Progenitor cell of endocrine pancreas (in vitro differentiated cells): Measurements from ENCODE around the gene COL17A1. TPM values are rescaled to one million over a fixed set of nuclear protein-coding genes. Genes with fewer than 3 reads are reported as not detected.

Source experiments
- DNase-seq: peaks from one replicate; pipeline ENCODE4 v3.0.0; 2021; ENCODE audit warnings: low spot score; ENCODE audit not compliant: unreplicated experiment
- H3K27ac Mint-ChIP-seq: 2 replicates; pipeline ENCODE4 v1.8.0; 2021; ENCODE audit warnings: mild to moderate bottlenecking, moderate library complexity, mixed read lengths
- H3K27me3 Mint-ChIP-seq: 2 replicates; pipeline ENCODE4 v1.8.0; 2021; ENCODE audit warnings: mixed read lengths
- H3K36me3 Mint-ChIP-seq: 2 replicates; pipeline ENCODE4 v1.8.0; 2022; ENCODE audit warnings: mixed read lengths; ENCODE audit not compliant: insufficient read depth
- H3K4me1 Mint-ChIP-seq: 2 replicates; pipeline ENCODE4 v1.8.0; 2021; ENCODE audit warnings: low read depth, mixed read lengths
- H3K4me3 Mint-ChIP-seq: 2 replicates; pipeline ENCODE4 v1.8.0; 2021; ENCODE audit warnings: low read depth, mild to moderate bottlenecking, moderate library complexity, mixed read lengths
- H3K9me3 Mint-ChIP-seq: 2 replicates; pipeline ENCODE4 v1.8.0; 2021; ENCODE audit warnings: low read depth, mixed read lengths
- microRNA-seq: library from miRNA; unstranded; fragments of <30 nt; microRNA quantifications from one replicate; pipeline ENCODE4 v1.1.0, GENCODE V29; 2020; ENCODE audit warnings: borderline number of aligned reads; ENCODE audit not compliant: unreplicated experiment
- total RNA-seq: library from RNA; stranded (reverse); gene quantifications from 2 replicates; pipeline ENCODE4 v1.2.1, GENCODE V29; 2021
- TF ChIP-seq, protein P1 (sequence below): fragments of 200-600 bp; sonication (generic); IDR thresholded peaks from one replicate; pipeline ENCODE4 v1.5.0; 2021; ENCODE audit warnings: antibody characterized with exemption, mild to moderate bottlenecking; ENCODE audit not compliant: unreplicated experiment

The COL17A1 gene
- total RNA-seq, 1 donor from 2014 or later = 0.86 TPM

DNA sequence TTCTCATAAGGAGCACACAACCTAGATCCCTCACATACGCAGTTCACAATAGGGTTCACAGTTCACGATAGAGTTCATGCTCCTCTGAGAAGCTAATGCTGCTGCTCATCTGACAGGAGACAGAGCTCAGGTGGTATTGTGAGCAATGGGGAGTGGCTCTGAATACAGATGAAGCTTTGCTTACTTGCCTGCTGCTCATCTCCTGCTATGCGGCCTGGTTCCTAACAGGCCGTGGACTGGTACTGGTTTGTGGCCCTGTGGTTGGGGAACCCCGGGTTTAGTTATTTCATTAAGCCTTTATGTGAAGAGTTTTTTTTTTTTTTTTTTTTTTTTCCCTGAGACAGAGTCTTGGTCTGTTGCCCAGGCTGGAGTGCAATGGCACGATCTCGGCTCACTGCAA is 99.3 kb downstream of the COL17A1 start:
- H3K36me3 Mint-ChIP-seq = no peaks in the 10 kb centered on the region
- no peaks in the 10 kb centered on the region for H3K27me3 Mint-ChIP-seq
- H3K27ac Mint-ChIP-seq = no peak overlapping the region
- H3K9me3 Mint-ChIP-seq = no peaks in the 10 kb centered on the region
- DNase-seq = no peak
- peaks cover 6% of the 10 kb centered on the region for H3K4me1 Mint-ChIP-seq
- H3K4me3 Mint-ChIP-seq = no peak overlapping the region
- TF ChIP-seq, protein P1, sequence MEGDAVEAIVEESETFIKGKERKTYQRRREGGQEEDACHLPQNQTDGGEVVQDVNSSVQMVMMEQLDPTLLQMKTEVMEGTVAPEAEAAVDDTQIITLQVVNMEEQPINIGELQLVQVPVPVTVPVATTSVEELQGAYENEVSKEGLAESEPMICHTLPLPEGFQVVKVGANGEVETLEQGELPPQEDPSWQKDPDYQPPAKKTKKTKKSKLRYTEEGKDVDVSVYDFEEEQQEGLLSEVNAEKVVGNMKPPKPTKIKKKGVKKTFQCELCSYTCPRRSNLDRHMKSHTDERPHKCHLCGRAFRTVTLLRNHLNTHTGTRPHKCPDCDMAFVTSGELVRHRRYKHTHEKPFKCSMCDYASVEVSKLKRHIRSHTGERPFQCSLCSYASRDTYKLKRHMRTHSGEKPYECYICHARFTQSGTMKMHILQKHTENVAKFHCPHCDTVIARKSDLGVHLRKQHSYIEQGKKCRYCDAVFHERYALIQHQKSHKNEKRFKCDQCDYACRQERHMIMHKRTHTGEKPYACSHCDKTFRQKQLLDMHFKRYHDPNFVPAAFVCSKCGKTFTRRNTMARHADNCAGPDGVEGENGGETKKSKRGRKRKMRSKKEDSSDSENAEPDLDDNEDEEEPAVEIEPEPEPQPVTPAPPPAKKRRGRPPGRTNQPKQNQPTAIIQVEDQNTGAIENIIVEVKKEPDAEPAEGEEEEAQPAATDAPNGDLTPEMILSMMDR = no peak

- H3K27me3 Mint-ChIP-seq = no peaks in the 10 kb centered on the region
- no peak overlapping the region for H3K27ac Mint-ChIP-seq
- TF ChIP-seq, protein P1 = no peak
- peaks cover 2% of the 10 kb centered on the region for H3K36me3 Mint-ChIP-seq
- DNase-seq = no peak
- peaks cover 6% of the 10 kb centered on the region for H3K4me1 Mint-ChIP-seq
- H3K9me3 Mint-ChIP-seq = no peaks in the 10 kb centered on the region
- no peak overlapping the region for H3K4me3 Mint-ChIP-seq
These were observed 100.0 kb downstream of the COL17A1 start for GRCh38 chr10:103985726-103986125.

- Mint-ChIP-seq H3K36me3 (peaks cover 2% of the 10 kb centered on the region), H3K9me3 (no peaks in the 10 kb centered on the region), H3K4me1 (peaks cover 10% of the 10 kb centered on the region), H3K4me3 (no peak overlapping the region), H3K27me3 (no peaks in the 10 kb centered on the region), H3K27ac (no peak overlapping the region)
- DNase-seq = no peak
- TF ChIP-seq, protein P1 = no peak
These were observed 102.2 kb downstream of the COL17A1 start for GRCh38 chr10:103983367-103983911.

DNA sequence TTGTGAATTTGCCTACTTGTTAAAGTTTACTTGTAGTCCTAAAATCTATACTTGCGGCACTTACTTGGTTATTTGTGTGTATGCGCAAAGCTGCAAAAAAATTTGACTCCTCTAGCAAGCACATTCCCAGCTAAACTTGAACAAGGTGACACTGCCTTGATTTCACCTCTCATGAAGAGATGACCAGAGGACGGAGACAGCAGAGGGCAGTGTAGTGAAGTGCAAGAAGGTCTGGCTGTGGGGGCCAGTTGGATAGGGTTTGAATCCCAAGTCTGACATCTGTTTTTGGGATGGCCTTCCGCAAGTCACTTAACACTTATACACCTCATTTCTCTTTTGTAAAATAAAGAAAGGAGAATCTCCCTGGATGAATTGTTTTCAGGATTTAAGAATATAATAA is 103.0 kb downstream of the COL17A1 start:
- Mint-ChIP-seq H3K36me3 (peaks cover 2% of the 10 kb centered on the region), H3K9me3 (no peaks in the 10 kb centered on the region), H3K4me1 (peaks cover 10% of the 10 kb centered on the region), H3K27me3 (no peaks in the 10 kb centered on the region), H3K27ac (no peak overlapping the region), H3K4me3 (no peak overlapping the region)
- DNase-seq = no peak
- TF ChIP-seq, protein P1 = peak; percentile 31

Small RNA genes lying within 50 kb of the gene (microRNA-seq; reads per million reads assigned to microRNA genes)
- gene MIR936 = not detected

Other genes with a start within 250 kb of the COL17A1 start
- 25.5 and 28.0 TPM in 2 replicates for gene SH3PXD2A, start 230.3 kb downstream of the COL17A1 start, total RNA-seq
- 13.6 and 15.7 TPM in 2 replicates for gene STN1, start 167.7 kb downstream of the COL17A1 start, total RNA-seq
- gene SLK, start 118.7 kb downstream of the COL17A1 start, total RNA-seq = 29.8 and 29.9 TPM in 2 replicates
- gene SFR1, start 36.3 kb upstream of the COL17A1 start, total RNA-seq = 6.9 and 7.1 TPM in 2 replicates
- 4.7 and 5.4 TPM in 2 replicates for gene CFAP43, start 146.5 kb upstream of the COL17A1 start, total RNA-seq
- gene GSTO1, start 169.0 kb upstream of the COL17A1 start, total RNA-seq = 107 and 127 TPM in 2 replicates
- gene GSTO2, start 183.3 kb upstream of the COL17A1 start, total RNA-seq = 9.6 and 9.8 TPM in 2 replicates